Measurements from ENCODE around the gene TENT4A.
"Not testable (repeated sequence)": the region's sequence is repeated elsewhere in the genome, so short reads cannot be mapped to it uniquely, and the experiment has no call there.

Gene TENT4A

GRCh38 chr5:6754766-6755165, 41.5 kb downstream of the TENT4A start:
- DNase-seq, result no peak

- DNase-seq, result no peak
These were observed 42.3 kb downstream of the TENT4A start for GRCh38 chr5:6755519-6755918.

- DNase-seq, result no peak
These were observed 42.7 kb downstream of the TENT4A start for GRCh38 chr5:6755941-6756340.

GRCh38 chr5:6757414-6757969, 44.3 kb downstream of the TENT4A start:
- DNase-seq, result no peak

- no peak for DNase-seq
These were observed 45.0 kb downstream of the TENT4A start for GRCh38 chr5:6758236-6758635.

GRCh38 chr5:6758706-6759105, 45.5 kb downstream of the TENT4A start:
- DNase-seq, result no peak

GRCh38 chr5:6759401-6759800, 46.2 kb downstream of the TENT4A start:
- DNase-seq, result no peak

GRCh38 chr5:6759983-6760382, 46.8 kb downstream of the TENT4A start:
- DNase-seq, result no peak

- DNase-seq, result no peak
These were observed 47.5 kb downstream of the TENT4A start for GRCh38 chr5:6760686-6761085.

GRCh38 chr5:6761333-6761732, 48.1 kb downstream of the TENT4A start:
- no peak for DNase-seq

- no peak for DNase-seq
These were observed 48.9 kb downstream of the TENT4A start for GRCh38 chr5:6762116-6762515.

GRCh38 chr5:6762697-6763096, 49.5 kb downstream of the TENT4A start:
- no peak for DNase-seq

- no peak for DNase-seq
These were observed 50.0 kb downstream of the TENT4A start for GRCh38 chr5:6763191-6763590.

- DNase-seq, result peak; percentile 40 to 53
These were observed 52.6 kb downstream of the TENT4A start for GRCh38 chr5:6765612-6766525.

- DNase-seq, result peak; percentile 30 to 40
These were observed 53.4 kb downstream of the TENT4A start for GRCh38 chr5:6766604-6767093.

GRCh38 chr5:6767481-6768063, 54.3 kb downstream of the TENT4A start:
- no peak for DNase-seq

- no peak for DNase-seq
These were observed 55.5 kb downstream of the TENT4A start for GRCh38 chr5:6768590-6769230.

- no peak for DNase-seq
These were observed 57.8 kb downstream of the TENT4A start for GRCh38 chr5:6770826-6771607.

- no peak for DNase-seq
These were observed 59.7 kb downstream of the TENT4A start for GRCh38 chr5:6772886-6773285.

- DNase-seq, result no peak
These were observed 60.3 kb downstream of the TENT4A start for GRCh38 chr5:6773342-6774035.

- not testable (repeated sequence) for DNase-seq
These were observed 61.0 kb downstream of the TENT4A start for GRCh38 chr5:6774207-6774606.

- no peak for DNase-seq
These were observed 61.5 kb downstream of the TENT4A start for GRCh38 chr5:6774721-6775204.
